H9 (cell line): Measurements from ENCODE around the gene SPATA3. TPM values are rescaled to one million over a fixed set of nuclear protein-coding genes. Genes with fewer than 3 reads are reported as not detected.

ENCODE experiments used
- DNase-seq: peaks from one replicate; pipeline ENCODE4 v3.0.0-alpha.2; 2017
- H2AFZ ChIP-seq: one replicate; pipeline ENCODE4 v1.6.1; 2013; ENCODE audit warnings: mild to moderate bottlenecking, low read length, control low read depth, moderate library complexity
- H2AK5ac ChIP-seq: 2 replicates; pipeline ENCODE4 v1.6.1; 2013; ENCODE audit warnings: low read length, control low read depth, mixed read lengths; ENCODE audit not compliant: insufficient read length
- H2BK120ac ChIP-seq: one replicate; pipeline ENCODE4 v1.6.1; 2013; ENCODE audit warnings: low read depth, mild to moderate bottlenecking, low read length, control low read depth, inconsistent platforms; ENCODE audit not compliant: poor library complexity, severe bottlenecking
- H2BK12ac ChIP-seq: 2 replicates; pipeline ENCODE4 v1.6.1; 2013; ENCODE audit warnings: low read length, control low read depth, mixed read lengths, low read depth; ENCODE audit not compliant: insufficient read length
- H2BK15ac ChIP-seq: 2 replicates; pipeline ENCODE4 v1.6.1; 2013; ENCODE audit warnings: low read depth, low read length, control low read depth
- H2BK20ac ChIP-seq: one replicate; pipeline ENCODE4 v1.6.1; 2013; ENCODE audit warnings: low read depth, mild to moderate bottlenecking, low read length, control low read depth, inconsistent platforms; ENCODE audit not compliant: poor library complexity, severe bottlenecking
- H2BK5ac ChIP-seq: 2 replicates; pipeline ENCODE4 v1.6.1; 2013; ENCODE audit warnings: low read length, control low read depth, mixed read lengths; ENCODE audit not compliant: insufficient read length
- H3K14ac ChIP-seq: 2 replicates; pipeline ENCODE4 v1.6.1; 2013; ENCODE audit warnings: low read length, control low read depth; ENCODE audit not compliant: insufficient read depth
- H3K18ac ChIP-seq: 2 replicates; pipeline ENCODE4 v1.6.1; 2013; ENCODE audit warnings: low read depth, mild to moderate bottlenecking, mixed read lengths, low read length, control low read depth; ENCODE audit not compliant: insufficient read length
- H3K23ac ChIP-seq: 2 replicates; pipeline ENCODE4 v1.6.1; 2013; ENCODE audit warnings: low read length, control low read depth, mixed read lengths, low read depth; ENCODE audit not compliant: insufficient read length
- H3K23me2 ChIP-seq: 2 replicates; pipeline ENCODE4 v1.6.1; 2013; ENCODE audit warnings: low read depth, mild to moderate bottlenecking, mixed read lengths, low read length, control low read depth; ENCODE audit not compliant: insufficient read length, poor library complexity, severe bottlenecking
- H3K27ac ChIP-seq: 2 replicates; pipeline ENCODE4 v1.5.1; 2013; ENCODE audit warnings: low read length, control low read depth, mixed read lengths, low read depth; ENCODE audit not compliant: insufficient read length
- H3K27me3 ChIP-seq: 2 replicates; pipeline ENCODE4 v1.6.1; 2013; ENCODE audit warnings: low read length, control low read depth, inconsistent platforms; ENCODE audit not compliant: insufficient read depth
- H3K4ac ChIP-seq: 2 replicates; pipeline ENCODE4 v1.6.1; 2013; ENCODE audit warnings: low read depth, mild to moderate bottlenecking, control low read depth, inconsistent platforms, low read length, moderate library complexity
- H3K4me1 ChIP-seq: 2 replicates; pipeline ENCODE4 v1.6.1; 2013; ENCODE audit warnings: low read length, control low read depth, inconsistent platforms; ENCODE audit not compliant: insufficient read depth
- H3K4me2 ChIP-seq: 2 replicates; pipeline ENCODE4 v1.6.1; 2013; ENCODE audit warnings: low read length, control low read depth, mixed read lengths; ENCODE audit not compliant: insufficient read length, insufficient read depth
- H3K56ac ChIP-seq: 2 replicates; pipeline ENCODE4 v1.6.1; 2013; ENCODE audit warnings: low read depth, mild to moderate bottlenecking, mixed read lengths, low read length, control low read depth; ENCODE audit not compliant: insufficient read length
- H3K79me1 ChIP-seq: 2 replicates; pipeline ENCODE4 v1.6.1; 2013; ENCODE audit warnings: low read depth, mild to moderate bottlenecking, moderate library complexity, low read length, control low read depth, inconsistent platforms; ENCODE audit not compliant: insufficient read depth, poor library complexity, severe bottlenecking
- H3K79me2 ChIP-seq: 2 replicates; pipeline ENCODE4 v1.6.1; 2013; ENCODE audit warnings: low read length, control low read depth, inconsistent platforms; ENCODE audit not compliant: insufficient read depth
- H3K9ac ChIP-seq: 2 replicates; pipeline ENCODE4 v1.6.1; 2013; ENCODE audit warnings: low read length, control low read depth, mixed read lengths; ENCODE audit not compliant: insufficient read length; ENCODE audit errors: extremely low read depth
- H3K9me3 ChIP-seq: one replicate; pipeline ENCODE4 v1.6.1; 2013; ENCODE audit warnings: low read depth, low read length, inconsistent platforms; ENCODE audit not compliant: control insufficient read depth
- H3T11ph ChIP-seq: one replicate; pipeline ENCODE4 v1.6.1; 2013; ENCODE audit warnings: mild to moderate bottlenecking, low read length, control low read depth, inconsistent platforms
- H4K20me1 ChIP-seq: one replicate; pipeline ENCODE4 v1.6.1; 2013; ENCODE audit not compliant: control insufficient read depth, insufficient read length, insufficient read depth
- H4K5ac ChIP-seq: 2 replicates; pipeline ENCODE4 v1.6.1; 2013; ENCODE audit warnings: low read depth, mild to moderate bottlenecking, mixed read lengths, low read length, control low read depth; ENCODE audit not compliant: insufficient read length
- H4K8ac ChIP-seq: replicated peaks from 2 replicates; pipeline ENCODE4 v1.6.1; 2013; ENCODE audit warnings: low read length, control low read depth, mixed read lengths, low read depth; ENCODE audit not compliant: insufficient read length
- H4K91ac ChIP-seq: 2 replicates; pipeline ENCODE4 v1.6.1; 2013; ENCODE audit warnings: low read depth, mild to moderate bottlenecking, moderate library complexity, mixed read lengths, low read length, control low read depth; ENCODE audit not compliant: insufficient read length
- H3K27ac Mint-ChIP-seq, 3 experiments: 2 replicates in 2 of 3; 3 replicates in 1 of 3; pipeline ENCODE4 v1.8.0; 2020 to 2021; ENCODE audit warnings: mixed read lengths in 3 of 3, mild to moderate bottlenecking in 1 of 3, moderate library complexity in 1 of 3
- H3K27me3 Mint-ChIP-seq: 2 replicates; pipeline ENCODE4 v1.8.0; 2021; ENCODE audit warnings: low read depth, mild to moderate bottlenecking, moderate library complexity, mixed read lengths
- H3K36me3 Mint-ChIP-seq, 3 experiments: 2 replicates in 2 of 3; 3 replicates in 1 of 3; pipeline ENCODE4 v1.8.0; 2020 to 2021; ENCODE audit warnings: low read depth in 3 of 3, mixed read lengths in 3 of 3; ENCODE audit not compliant: insufficient read depth in 1 of 3
- H3K4me1 Mint-ChIP-seq, 2 experiments: 2 replicates each; pipeline ENCODE4 v1.8.0; 2020; ENCODE audit warnings: mixed read lengths in 2 of 2
- H3K4me3 Mint-ChIP-seq, 2 experiments: 2 replicates in 1 of 2; 3 replicates in 1 of 2; pipeline ENCODE4 v1.8.0; 2020 to 2021; ENCODE audit warnings: mild to moderate bottlenecking in 2 of 2, mixed read lengths in 2 of 2, moderate library complexity in 1 of 2
- H3K9me3 Mint-ChIP-seq, 2 experiments: 2 replicates in 1 of 2; 3 replicates in 1 of 2; pipeline ENCODE4 v1.8.0; 2020; ENCODE audit warnings: mild to moderate bottlenecking in 2 of 2, mixed read lengths in 2 of 2, moderate library complexity in 1 of 2
- WGBS: extraction: QIAGEN DNeasy Blood & Tissue Kit; methylation state at CpG from one replicate; pipeline ENCODE4 v1.1.7; 2013; ENCODE audit warnings: missing lambda C conversion rate, low lambda C conversion rate, mixed read lengths; ENCODE audit not compliant: insufficient read length; ENCODE audit errors: extremely low coverage; 5-methylcytosine and 5-hydroxymethylcytosine counted together
- total RNA-seq: library from RNA; stranded (reverse); gene quantifications from 2 replicates; pipeline ENCODE4 v1.2.1, GENCODE V29; 2021
- TF ChIP-seq, protein P1 (sequence below): fragments of 200-600 bp; sonication (generic); conservative IDR thresholded peaks from 3 replicates; pipeline ENCODE4 v1.8.0; 2021; ENCODE audit warnings: antibody characterized with exemption, mild to moderate bottlenecking

Gene SPATA3
- total RNA-seq, 1 experiment from 2014 or later, result not detected

DNA sequence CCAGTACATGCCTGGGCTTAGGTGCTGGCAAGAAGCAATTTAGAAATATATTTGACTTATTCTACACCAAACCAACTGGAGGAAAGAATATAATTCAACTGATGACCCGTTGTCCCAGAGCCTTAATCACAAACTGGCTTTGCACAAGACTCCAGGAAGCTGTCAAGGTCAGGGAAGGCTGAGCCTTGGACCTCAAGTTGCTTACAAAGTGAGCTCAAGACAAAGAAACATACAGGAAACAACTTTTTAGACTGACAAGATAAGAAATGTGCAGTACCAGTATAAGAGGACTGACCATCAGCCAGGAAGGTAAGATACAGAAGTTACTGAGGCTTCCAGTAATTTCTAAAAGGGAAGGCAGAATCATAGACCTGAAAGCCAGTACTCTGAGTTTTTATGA, 35.9 kb upstream of the SPATA3 start:
- H3K4me2 ChIP-seq, result no peak overlapping the region
- no peak overlapping the region for H4K8ac ChIP-seq
- H2BK20ac ChIP-seq, result no peak overlapping the region
- H2AFZ ChIP-seq, result no peak overlapping the region
- H3K27ac Mint-ChIP-seq, result no peak overlapping the region
- H2BK120ac ChIP-seq, result no peak overlapping the region
- peaks cover 0 to 17% (median 0%) of the 10 kb centered on the region in 3 experiments; a peak in 2 of 7 replicates for H3K36me3 Mint-ChIP-seq
- H3K27me3 Mint-ChIP-seq, result peaks cover 33% of the 10 kb centered on the region
- no peak overlapping the region for H3T11ph ChIP-seq
- no peak overlapping the region for H4K91ac ChIP-seq
- no peak overlapping the region for H3K4ac ChIP-seq
- no peaks in the 10 kb centered on the region for H3K79me1 ChIP-seq
- TF ChIP-seq, protein P1, sequence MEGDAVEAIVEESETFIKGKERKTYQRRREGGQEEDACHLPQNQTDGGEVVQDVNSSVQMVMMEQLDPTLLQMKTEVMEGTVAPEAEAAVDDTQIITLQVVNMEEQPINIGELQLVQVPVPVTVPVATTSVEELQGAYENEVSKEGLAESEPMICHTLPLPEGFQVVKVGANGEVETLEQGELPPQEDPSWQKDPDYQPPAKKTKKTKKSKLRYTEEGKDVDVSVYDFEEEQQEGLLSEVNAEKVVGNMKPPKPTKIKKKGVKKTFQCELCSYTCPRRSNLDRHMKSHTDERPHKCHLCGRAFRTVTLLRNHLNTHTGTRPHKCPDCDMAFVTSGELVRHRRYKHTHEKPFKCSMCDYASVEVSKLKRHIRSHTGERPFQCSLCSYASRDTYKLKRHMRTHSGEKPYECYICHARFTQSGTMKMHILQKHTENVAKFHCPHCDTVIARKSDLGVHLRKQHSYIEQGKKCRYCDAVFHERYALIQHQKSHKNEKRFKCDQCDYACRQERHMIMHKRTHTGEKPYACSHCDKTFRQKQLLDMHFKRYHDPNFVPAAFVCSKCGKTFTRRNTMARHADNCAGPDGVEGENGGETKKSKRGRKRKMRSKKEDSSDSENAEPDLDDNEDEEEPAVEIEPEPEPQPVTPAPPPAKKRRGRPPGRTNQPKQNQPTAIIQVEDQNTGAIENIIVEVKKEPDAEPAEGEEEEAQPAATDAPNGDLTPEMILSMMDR, result no peak
- DNase-seq, result no peak
- peaks cover 5% of the 10 kb centered on the region for H3K23me2 ChIP-seq
- no peaks in the 10 kb centered on the region for H4K20me1 ChIP-seq
- H3K23ac ChIP-seq, result no peak overlapping the region
- no peak overlapping the region for H3K4me3 Mint-ChIP-seq
- H3K9ac ChIP-seq, result no peak overlapping the region
- WGBS, result no CpG with 5 or more reads among the region's 1 CpG
- H2AK5ac ChIP-seq, result no peak overlapping the region
- no peak overlapping the region for H3K14ac ChIP-seq
- H3K27me3 ChIP-seq, result no peaks in the 10 kb centered on the region; the same call in 1 of the 2 replicates
- H4K5ac ChIP-seq, result no peak overlapping the region
- H3K56ac ChIP-seq, result no peak overlapping the region
- H2BK15ac ChIP-seq, result no peak overlapping the region
- H3K18ac ChIP-seq, result no peak overlapping the region
- H2BK12ac ChIP-seq, result no peak overlapping the region
- H2BK5ac ChIP-seq, result no peak overlapping the region
- peaks cover 5 to 10% of the 10 kb centered on the region in 2 experiments; a peak in 4 of 5 replicates for H3K9me3 Mint-ChIP-seq
- no peak overlapping the region for H3K27ac ChIP-seq
- peaks cover 18 to 25% of the 10 kb centered on the region in 2 experiments for H3K4me1 Mint-ChIP-seq
- no peaks in the 10 kb centered on the region for H3K79me2 ChIP-seq
- H3K9me3 ChIP-seq, result no peaks in the 10 kb centered on the region
- no peaks in the 10 kb centered on the region for H3K4me1 ChIP-seq
